ENCODE data around the gene CFAP77.

- TF ChIP-seq CTCF (IDR thresholded peaks at IDR 0.05) (no peak), EP300 (IDR thresholded peaks at IDR 0.05) (no peak)
Measured at GRCh38 chr9:132583584-132584304, 173.7 kb downstream of the CFAP77 start.
